ENCODE results near the gene PHACTR3. TPM values are rescaled to one million over a fixed set of nuclear protein-coding genes. Genes with fewer than 3 reads are reported as not detected.

PHACTR3 gene
- total RNA-seq, 6 donors from 2014 or later: 5.5 to 30.8 (median 11.4) TPM

DNA sequence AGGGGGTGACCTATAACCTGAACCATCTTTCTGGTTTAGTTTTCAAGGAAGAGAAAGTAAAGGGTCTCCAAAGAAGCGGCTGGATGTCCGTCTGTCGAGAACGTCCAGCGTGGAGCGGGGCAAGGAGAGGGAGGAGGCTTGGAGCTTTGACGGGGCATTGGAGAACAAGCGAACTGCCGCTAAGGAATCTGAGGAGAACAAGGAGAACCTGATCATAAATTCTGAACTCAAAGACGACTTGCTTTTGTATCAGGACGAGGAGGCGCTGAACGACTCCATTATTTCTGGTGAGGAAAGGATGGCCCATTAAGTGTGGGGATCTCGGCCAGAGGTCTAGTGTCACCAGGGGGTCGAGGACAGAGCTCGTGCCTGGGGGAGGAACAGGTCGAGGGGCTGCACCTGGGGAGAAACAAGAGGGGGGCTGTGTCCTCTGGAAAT lies 169.9 kb downstream of the PHACTR3 start:
- DNase-seq (no peak), ATAC-seq (ENCODE audit: low FRiP score in 2 of 2) (no peak)
- no peaks in the 10 kb centered on the region for H3K36me3 ChIP-seq
- 73 to 80% methylated on average over 17 of the region's 17 CpGs for WGBS, 2 donors
- no peaks in the 10 kb centered on the region for H3K9me3 ChIP-seq
- TF ChIP-seq EP300 (IDR thresholded peaks at IDR 0.05) (no peak), POLR2AphosphoS5 (IDR thresholded peaks at IDR 0.05) (no peak), CTCF (IDR thresholded peaks at IDR 0.05) (no peak), POLR2A (IDR thresholded peaks at IDR 0.05) (no peak)
- no peaks in the 10 kb centered on the region for H3K4me1 ChIP-seq
- H3K27ac ChIP-seq: no peak overlapping the region
- H3K4me3 ChIP-seq: no peak overlapping the region
- H3K27me3 ChIP-seq: no peaks in the 10 kb centered on the region

GRCh38 chr20:59774921-59775686 lies 170.8 kb downstream of the PHACTR3 start:
- WGBS, 2 donors: 73 to 74% methylated on average over 17 to 23 of the region's 23 CpGs
- DNase-seq (peak in 1 of 2 donors; percentile 18), ATAC-seq (ENCODE audit: low FRiP score in 2 of 2) (no peak)
- Histone ChIP-seq H3K36me3 (no peaks in the 10 kb centered on the region), H3K4me1 (no peaks in the 10 kb centered on the region), H3K9me3 (no peaks in the 10 kb centered on the region), H3K27me3 (no peaks in the 10 kb centered on the region), H3K27ac (no peak overlapping the region), H3K4me3 (no peak overlapping the region)
- TF ChIP-seq POLR2AphosphoS5 (IDR thresholded peaks at IDR 0.05) (no peak), EP300 (IDR thresholded peaks at IDR 0.05) (no peak)

DNA sequence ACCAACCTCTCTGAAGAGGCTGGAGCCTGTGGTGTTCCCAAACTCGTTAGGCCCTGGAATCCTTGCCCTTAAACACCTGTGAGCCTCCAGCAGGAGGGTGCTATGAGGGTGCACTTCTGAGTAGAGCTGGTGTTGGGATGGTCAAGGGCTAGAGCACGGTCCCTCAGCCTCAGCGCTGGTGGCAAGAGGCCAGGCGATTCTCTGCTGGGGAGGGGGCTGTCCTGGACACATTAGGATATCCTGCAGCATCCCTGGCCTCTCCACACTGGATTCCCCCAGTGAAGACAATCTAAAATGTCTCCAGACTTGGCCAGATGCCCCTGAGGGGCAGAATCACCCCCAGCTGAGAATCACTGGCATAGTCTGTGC lies 171.3 kb downstream of the PHACTR3 start:
- TF ChIP-seq POLR2AphosphoS5 (IDR thresholded peaks at IDR 0.05) (no peak), CTCF (IDR thresholded peaks at IDR 0.05) (no peak), EP300 (IDR thresholded peaks at IDR 0.05) (no peak), POLR2A (IDR thresholded peaks at IDR 0.05) (no peak)
- 50 to 77% methylated on average over 1 to 4 of the region's 4 CpGs for WGBS, 2 donors
- no peak for DNase-seq
- H3K36me3 ChIP-seq: no peaks in the 10 kb centered on the region
- no peak overlapping the region for H3K27ac ChIP-seq
- no peaks in the 10 kb centered on the region for H3K27me3 ChIP-seq
- no peak for ATAC-seq (ENCODE audit: low FRiP score in 2 of 2)
- H3K4me1 ChIP-seq: no peaks in the 10 kb centered on the region
- H3K9me3 ChIP-seq: no peaks in the 10 kb centered on the region
- no peak overlapping the region for H3K4me3 ChIP-seq

GRCh38 chr20:59776059-59776603 lies 171.8 kb downstream of the PHACTR3 start:
- Histone ChIP-seq H3K9me3 (no peaks in the 10 kb centered on the region), H3K27me3 (no peaks in the 10 kb centered on the region), H3K36me3 (no peaks in the 10 kb centered on the region), H3K4me3 (no peak overlapping the region), H3K4me1 (no peaks in the 10 kb centered on the region), H3K27ac (no peak overlapping the region)
- TF ChIP-seq POLR2AphosphoS5 (IDR thresholded peaks at IDR 0.05) (no peak), EP300 (IDR thresholded peaks at IDR 0.05) (no peak), CTCF (IDR thresholded peaks at IDR 0.05) (no peak), POLR2A (IDR thresholded peaks at IDR 0.05) (no peak)
- ATAC-seq (ENCODE audit: low FRiP score in 2 of 2) (no peak), DNase-seq (no peak)
- WGBS, 2 donors: 59 to 65% methylated on average over 5 to 8 of the region's 8 CpGs

DNA sequence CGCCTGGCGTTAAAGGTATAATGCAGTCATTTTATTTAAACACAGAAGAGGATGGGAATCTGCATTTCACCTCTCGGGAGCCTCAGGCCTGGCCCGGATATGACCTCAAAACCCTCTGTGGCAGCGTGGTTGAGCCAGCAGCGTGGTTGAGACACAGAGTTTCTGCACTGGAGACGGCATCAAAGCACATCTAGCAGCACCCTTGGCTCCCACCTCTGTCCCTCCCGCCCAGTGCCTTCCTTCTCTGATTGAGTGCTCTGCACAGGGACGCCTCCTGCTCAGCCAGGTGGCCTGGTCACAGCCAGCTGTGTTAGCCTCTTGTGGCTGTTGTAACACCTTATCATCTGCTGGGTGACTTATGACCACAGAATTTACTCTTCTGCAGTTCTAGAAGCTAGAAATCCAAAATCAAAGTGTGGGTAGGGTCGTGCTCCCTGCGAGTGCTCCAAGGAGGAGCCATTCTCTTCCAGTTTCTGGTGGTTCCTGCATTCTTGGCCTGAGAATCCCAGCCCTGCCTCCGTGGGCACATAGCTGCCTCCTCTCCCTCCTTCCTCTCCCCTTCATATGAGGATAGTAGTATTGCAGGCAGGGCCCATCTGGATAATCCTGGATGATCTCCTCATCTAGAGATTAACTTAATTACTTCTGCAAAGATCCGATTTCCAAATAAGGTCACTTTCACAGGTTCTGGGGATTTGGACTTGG lies 172.4 kb downstream of the PHACTR3 start:
- 73 to 74% methylated on average over 9 to 13 of the region's 13 CpGs for WGBS, 2 donors
- H3K27me3 ChIP-seq: no peaks in the 10 kb centered on the region
- ATAC-seq (ENCODE audit: low FRiP score in 2 of 2) (no peak), DNase-seq (peak in 1 of 2 donors; percentile 29)
- no peak overlapping the region for H3K27ac ChIP-seq
- no peaks in the 10 kb centered on the region for H3K4me1 ChIP-seq
- no peak overlapping the region for H3K4me3 ChIP-seq
- no peaks in the 10 kb centered on the region for H3K36me3 ChIP-seq
- TF ChIP-seq EP300 (IDR thresholded peaks at IDR 0.05): no peak
- TF ChIP-seq CTCF (IDR thresholded peaks at IDR 0.05): no peak
- TF ChIP-seq POLR2A (IDR thresholded peaks at IDR 0.05): no peak
- TF ChIP-seq POLR2AphosphoS5 (IDR thresholded peaks at IDR 0.05): no peak
- H3K9me3 ChIP-seq: no peaks in the 10 kb centered on the region
